ENCODE measurements around the gene IGFALS.

The IGFALS gene

DNA sequence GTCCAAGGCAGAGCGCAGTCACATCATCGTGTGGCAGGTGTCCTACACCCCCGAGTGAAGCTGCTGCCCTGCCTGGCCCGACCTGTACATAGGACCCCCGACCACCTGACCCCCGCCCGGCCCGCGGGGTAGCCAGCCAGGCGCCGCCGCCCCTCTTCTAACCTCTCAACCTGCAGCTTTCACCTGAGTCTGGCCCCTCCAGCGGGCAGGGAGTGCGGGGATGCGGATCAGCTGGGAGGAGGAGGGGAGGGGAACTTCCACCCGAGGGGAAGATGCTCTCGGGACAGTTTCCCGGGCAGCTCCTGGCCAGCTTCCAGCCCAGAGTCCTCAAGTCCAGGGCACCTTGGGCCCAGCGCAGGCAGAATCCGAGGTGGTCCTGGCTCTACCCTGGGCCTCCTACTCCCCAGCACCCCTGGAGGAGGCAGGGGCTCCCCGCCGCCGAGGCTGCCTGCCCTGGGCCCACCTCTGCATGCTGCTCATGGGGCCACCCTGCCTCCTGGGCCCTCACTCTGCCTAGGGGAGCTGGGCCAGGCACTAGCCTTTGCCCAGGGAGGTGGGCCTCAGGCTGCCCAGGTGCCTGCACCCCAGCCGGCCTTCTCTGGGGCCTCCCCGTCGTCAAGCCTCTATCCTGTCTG, 24.6 kb downstream of the IGFALS start:
- no peak for FAIRE-seq

DNA sequence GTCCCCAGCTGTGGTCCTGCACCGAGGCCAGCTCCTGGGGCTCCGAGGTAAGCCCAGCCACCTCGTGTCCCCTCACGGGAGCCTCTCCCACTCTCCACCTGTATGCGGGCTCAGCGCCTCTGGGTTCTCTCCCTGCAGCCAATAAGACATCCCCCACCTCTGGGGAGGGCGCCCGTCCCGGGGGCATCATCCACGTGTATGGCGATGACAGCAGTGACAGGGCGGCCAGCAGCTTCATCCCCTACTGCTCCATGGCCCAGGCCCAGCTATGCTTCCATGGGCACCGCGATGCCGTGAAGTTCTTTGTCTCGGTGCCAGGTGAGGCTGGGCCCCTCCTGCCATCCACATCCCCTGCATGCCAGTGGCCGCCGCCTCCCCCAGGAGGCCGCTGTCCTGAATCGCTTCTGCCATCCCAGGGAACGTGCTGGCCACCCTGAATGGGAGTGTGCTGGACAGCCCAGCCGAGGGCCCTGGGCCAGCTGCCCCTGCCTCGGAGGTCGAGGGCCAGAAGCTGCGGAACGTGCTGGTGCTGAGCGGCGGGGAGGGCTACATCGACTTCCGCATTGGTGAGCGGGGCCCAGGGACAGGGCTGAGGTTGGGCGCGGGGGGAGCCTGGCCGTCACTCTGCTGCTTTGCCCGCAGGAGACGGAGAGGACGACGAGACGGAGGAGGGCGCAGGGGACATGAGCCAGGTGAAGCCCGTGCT, 25.3 kb downstream of the IGFALS start:
- no peak for FAIRE-seq
- no peak for DNase-seq (ENCODE audit: insufficient read length, low spot score)

More for the DNA sequence above, 24.6 kb downstream of the IGFALS start:
- DNase-seq (ENCODE audit: insufficient read length, low spot score): no peak

DNA sequence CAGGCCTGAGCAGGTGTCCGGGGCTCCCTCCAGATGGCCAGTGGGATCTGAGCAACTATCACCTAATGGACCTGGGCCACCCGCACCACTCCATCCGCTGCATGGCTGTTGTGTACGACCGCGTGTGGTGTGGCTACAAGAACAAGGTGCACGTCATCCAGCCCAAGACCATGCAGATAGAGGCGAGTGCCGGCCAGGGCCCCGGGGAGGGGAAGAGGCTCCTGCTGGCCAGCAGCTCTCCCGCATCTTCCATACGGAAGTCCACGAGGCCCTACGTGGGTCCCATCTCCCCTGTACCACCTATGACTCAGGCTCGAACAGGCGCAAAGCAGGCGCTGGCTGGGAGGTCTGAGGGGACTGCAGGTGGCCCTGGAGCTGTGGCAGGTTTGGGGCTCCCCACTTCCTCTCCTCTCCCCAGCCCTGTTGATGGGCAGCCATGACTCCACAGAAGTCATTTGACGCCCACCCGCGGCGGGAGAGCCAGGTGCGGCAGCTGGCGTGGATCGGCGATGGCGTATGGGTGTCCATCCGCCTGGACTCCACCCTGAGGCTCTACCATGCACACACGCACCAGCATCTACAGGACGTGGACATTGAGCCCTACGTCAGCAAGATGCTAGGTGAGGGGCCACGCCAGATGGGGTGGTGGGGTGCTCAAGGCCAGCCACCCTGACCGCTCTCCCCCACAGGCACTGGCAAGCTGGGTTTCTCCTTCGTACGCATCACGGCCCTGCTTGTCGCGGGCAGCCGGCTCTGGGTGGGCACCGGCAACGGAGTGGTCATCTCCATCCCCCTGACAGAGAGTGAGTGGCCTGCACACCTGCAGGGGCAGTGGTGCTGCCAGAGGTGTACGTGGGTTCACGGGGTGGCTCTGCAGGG, 26.1 kb downstream of the IGFALS start:
- no peak for DNase-seq (ENCODE audit: insufficient read length, low spot score)

DNA sequence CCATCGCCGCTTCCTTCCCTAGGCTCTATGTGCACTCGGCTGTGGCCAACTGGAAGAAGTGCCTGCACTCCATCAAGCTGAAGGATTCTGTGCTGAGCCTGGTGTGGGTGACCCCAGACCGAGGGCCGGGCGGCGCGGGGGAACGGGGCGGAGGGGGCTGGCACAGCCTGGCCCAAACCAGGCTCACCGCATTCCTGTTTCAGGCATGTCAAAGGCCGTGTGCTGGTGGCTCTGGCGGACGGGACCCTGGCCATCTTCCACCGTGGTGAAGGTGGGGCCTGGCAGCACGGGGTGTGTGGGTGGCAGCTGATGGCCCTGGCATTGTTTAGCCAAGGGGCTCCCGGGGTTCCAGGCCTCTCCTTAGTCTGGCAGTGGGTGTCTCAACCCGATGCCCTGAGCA, 26.8 kb downstream of the IGFALS start:
- DNase-seq (ENCODE audit: insufficient read length, low spot score): no peak

More for the DNA sequence above, 26.1 kb downstream of the IGFALS start:
- no peak for FAIRE-seq

DNA sequence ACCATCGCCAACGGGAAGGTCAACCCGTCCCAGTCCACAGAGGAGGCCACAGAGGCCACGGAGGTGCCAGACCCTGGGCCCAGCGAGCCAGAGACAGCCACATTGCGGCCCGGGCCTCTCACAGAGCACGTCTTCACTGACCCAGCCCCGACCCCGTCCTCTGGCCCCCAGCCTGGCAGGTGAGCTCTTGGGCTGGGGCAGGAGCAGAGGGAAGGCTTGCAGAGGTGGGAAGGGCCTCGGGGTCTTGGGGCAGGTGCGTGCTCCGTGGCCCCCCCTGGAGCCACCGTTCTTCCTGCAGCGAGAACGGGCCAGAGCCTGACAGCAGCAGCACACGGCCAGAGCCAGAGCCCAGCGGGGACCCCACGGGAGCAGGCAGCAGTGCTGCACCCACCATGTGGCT, 27.3 kb downstream of the IGFALS start:
- FAIRE-seq: no peak

More for the DNA sequence above, 26.8 kb downstream of the IGFALS start:
- no peak for FAIRE-seq

DNA sequence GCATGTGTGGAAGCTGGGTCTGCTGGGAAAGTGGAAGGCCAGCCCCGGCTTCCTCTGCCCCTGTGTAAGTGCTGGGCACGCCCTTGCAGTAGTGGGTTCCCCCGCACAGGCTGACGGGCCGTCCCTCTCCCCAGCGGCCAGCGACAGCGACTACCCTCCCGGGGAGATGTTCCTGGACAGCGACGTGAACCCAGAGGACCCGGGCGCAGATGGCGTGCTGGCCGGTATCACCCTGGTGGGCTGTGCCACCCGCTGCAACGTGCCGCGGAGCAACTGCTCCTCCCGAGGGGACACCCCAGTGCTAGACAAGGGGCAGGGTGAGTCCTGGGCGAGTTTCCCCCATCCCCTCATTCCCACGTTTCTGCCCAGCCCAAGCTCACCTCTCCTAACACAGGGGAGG, 27.7 kb downstream of the IGFALS start:
- FAIRE-seq: no peak
- DNase-seq (ENCODE audit: insufficient read length, low spot score): no peak

More for the DNA sequence above, 27.3 kb downstream of the IGFALS start:
- no peak for DNase-seq (ENCODE audit: insufficient read length, low spot score)

DNA sequence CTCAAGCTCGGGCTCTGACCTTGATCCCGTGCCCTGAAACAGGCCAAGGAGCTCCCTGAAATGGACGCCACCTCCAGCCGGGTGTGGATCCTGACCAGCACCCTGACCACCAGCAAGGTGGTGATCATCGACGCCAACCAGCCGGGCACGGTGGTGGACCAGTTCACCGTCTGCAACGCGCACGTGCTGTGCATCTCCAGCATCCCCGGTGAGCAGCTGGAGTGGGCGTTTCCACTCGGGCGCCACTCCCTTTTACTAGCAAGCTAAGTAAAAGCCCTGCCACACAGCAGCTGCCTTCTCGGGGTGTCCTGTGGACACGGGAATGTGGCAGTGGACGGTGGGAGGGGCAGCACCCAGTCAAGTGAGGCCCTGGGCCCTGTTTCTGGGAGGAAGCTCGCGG, 28.5 kb downstream of the IGFALS start:
- FAIRE-seq (no peak), DNase-seq (ENCODE audit: insufficient read length, low spot score) (no peak)

DNA sequence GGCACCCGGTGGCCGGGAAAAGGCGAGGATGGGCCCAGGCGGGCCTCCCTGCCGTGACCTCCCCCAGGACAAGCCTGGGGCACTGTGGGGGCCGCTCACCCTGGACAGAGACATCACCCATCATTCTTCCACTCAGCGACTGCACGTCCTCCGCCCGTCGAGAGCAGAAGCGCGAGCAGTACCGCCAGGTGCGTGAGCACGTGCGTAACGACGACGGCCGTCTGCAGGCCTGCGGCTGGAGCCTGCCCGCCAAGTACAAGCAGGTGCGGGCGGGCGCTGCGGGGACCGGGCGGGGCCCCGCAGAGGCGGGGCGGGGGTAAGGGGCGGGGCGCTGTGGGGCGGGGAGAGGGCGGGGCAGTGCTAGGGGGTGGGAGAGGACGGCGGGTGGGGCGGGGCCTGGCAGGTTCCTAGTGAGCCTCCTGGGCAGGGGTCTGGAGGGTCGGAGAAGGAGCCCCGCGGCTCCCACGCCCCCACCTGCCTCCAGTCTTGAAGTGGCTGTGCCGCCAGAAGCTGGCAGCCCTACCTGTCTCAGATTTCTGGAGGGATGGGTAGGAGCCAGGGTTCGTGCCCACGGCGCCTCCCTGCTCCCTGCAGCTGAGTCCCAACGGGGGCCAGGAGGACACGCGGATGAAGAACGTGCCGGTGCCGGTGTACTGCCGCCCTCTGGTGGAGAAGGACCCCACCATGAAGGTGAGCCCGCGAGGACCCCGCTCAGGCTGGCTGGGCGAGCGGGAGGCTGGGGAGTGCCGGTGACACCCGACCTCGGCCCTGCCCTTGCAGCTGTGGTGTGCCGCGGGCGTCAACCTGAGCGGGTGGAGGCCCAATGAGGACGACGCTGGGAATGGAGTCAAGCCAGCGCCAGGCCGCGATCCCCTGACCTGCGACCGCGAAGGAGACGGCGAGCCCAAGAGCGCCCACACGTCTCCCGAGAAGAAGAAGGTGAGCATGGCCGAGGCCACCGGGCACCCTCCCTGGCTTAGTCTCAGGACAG, 29.7 kb downstream of the IGFALS start:
- FAIRE-seq: peak; percentile 40
- DNase-seq (ENCODE audit: insufficient read length, low spot score): peak; percentile 45

DNA sequence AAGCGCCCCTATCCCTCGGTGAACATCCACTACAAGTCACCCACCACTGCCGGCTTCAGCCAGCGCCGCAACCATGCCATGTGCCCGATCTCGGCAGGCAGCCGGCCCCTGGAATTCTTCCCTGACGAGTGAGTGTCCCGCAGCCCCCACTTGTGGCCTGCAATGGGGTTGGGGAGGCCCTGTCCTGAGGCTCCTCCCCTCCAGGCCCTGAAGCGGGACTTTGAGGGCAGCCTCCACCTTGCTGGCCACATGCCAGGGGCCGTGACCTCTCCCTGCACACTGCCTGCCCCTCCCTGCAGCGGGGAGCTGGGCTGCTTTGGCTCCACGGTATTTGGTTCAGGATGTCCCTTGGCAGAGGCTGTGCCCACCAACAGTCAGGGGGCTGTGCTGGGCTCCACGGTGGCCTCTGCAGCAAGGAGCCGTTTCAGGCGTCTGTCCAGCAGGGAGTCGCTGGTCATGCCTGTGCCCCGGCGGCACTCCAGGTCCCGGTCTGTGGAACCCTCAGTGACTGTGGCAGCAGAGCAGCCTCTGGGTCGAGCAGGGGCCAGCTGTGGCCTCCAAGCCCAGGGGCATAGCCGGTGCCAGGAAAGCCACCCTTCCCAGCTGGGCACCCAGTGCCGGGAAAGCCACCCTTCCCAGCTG, 30.5 kb downstream of the IGFALS start:
- DNase-seq (ENCODE audit: insufficient read length, low spot score) (no peak), FAIRE-seq (no peak)

DNA sequence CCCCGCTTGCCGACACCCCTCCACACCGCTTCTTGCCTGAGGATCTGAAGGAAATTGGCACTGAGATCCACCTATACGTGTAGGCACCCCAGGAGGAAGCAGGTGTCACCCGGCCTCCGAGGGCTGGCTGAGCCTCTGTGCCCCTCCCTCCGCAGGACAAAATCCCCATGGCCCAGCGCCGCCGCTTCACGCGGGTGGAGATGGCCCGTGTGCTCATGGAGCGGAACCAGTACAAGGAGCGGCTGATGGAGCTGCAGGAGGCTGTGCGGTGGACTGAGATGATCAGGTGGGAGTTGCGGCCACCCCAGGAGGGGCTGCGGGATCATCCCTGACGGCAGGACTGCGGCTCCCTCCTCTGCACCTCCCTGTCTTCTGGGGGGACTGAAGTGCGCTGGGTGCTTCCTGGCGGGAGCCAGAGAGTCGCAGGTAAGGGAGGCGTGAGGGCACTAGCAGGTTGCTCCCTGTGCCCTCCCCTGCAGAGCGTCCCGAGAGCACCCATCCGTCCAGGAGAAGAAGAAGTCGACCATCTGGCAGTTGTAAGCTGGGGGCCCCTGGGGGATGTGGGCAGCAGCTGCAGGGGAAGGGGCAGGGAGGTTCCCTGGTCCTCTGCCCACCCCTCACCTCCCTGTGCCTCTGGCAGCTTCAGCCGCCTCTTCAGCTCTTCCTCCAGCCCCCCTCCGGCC, 31.2 kb downstream of the IGFALS start:
- FAIRE-seq (peak; percentile 59), DNase-seq (ENCODE audit: insufficient read length, low spot score) (no peak)

DNA sequence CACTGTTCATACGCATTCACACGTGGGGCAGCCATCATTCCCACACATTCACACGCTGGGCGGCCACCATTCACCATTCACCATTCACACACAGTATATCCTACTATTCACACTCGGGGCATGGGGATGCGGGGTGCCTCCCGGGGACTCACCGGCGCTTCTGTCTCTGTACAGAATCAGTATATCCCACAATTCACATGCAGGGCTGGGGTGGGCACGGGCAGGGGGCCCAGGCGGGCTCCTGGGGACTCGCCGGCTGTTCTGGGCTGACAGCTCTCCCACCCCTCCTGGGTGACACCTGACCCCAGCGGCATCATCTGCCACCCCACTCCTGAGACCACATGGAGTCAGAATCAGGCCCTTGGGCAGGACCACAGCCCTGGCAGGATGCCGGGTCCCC, 31.8 kb downstream of the IGFALS start:
- no peak for FAIRE-seq
- DNase-seq (ENCODE audit: insufficient read length, low spot score): no peak

DNA sequence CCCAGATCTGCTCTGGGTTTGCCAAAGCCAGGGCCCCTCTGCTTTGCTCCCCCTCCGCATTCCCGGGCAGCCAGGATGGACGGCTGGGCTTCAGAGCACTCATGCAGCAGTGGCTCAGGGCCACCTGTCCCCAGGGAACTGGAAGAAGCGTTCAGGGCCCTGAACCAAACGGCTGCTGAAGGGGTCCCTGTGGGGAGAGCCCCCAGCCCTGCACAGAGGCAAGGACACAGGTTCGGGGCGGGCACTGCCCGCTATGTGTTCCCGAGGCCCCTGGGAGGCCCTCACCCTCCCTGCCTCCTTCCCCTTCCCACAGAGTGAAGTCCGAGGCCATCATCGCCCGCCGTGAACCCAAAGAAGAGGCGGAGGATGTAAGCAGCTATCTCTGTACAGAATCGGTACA, 32.6 kb downstream of the IGFALS start:
- DNase-seq (ENCODE audit: insufficient read length, low spot score) (no peak), FAIRE-seq (no peak)

DNA sequence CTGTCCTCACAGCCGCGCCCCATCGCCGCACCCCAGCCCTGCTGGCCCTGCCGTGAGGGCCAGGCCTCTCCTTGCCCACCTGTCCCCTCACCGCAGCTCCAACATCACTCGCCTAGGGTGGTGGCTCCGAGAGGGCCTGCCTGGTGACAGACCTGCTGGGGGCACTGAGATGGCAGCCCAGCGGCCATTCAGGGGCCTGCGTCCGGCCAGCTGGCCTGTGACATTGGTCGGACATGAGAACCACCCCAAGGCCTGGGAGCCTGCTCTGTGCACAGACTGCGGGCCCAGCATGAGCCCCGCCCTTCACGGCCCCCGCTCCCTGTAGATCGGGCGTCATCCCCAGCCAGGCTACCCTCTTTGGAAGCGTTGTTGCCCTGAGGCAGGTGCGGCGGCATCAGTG, 34.0 kb downstream of the IGFALS start:
- DNase-seq (ENCODE audit: insufficient read length, low spot score) (no peak), FAIRE-seq (no peak)

DNA sequence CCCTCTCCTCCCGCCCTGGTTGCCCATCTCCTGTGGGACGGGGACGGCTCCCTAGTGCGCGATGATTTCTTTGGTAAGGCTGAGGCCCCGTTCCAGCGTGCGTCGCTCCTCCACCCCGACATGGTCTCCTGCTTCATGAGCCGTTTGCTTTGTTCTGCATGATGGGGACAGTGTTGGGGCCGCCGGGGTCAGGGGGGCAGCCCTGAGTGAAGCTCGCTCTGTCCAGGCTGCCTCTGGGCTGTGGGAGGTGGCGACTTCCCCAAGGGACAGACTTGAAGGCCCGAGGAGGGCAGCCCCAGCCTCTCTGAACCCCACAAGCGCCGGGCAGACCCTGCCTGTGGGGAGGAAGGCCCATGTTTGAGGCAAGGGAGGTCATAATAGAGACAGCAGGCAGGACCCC, 34.6 kb downstream of the IGFALS start:
- DNase-seq (ENCODE audit: insufficient read length, low spot score) (no peak), FAIRE-seq (no peak)

DNA sequence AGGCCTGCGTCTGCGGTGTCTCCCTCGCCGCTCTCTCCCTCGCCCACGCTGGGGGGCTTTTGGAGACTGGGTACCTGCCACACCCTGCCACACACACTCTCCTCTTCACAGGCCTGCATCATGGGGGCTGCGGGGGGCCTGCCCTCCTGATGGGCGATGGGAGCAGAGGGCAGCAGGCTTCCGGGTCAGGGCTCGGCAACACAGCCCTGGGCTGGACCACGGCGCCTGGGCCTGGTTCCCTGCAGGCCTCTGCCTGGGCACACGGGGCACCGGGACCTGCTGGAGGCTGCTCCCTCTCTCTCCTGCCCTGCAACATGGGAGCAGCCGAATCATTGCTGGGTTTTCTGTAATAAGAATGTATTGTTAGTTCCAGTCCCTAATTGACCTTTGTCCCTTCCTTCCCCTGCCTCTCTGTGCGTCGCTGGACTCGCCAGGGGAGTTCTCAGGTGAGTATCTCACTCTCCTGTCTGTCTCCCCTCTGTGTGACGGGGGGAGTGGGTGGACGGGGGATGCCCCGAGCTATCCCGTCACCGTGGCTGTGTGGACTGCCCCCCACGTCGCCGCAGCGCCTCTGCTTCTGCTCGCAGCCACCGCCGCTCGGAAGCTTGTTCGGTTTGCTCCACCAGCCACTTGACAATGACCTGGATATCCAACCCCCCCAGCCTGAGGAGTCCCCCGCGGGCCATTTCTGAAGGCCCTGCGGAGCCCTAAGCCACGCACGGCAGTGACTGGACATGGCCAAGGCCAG, 35.6 kb downstream of the IGFALS start:
- DNase-seq (ENCODE audit: insufficient read length, low spot score) (no peak), FAIRE-seq (no peak)

DNA sequence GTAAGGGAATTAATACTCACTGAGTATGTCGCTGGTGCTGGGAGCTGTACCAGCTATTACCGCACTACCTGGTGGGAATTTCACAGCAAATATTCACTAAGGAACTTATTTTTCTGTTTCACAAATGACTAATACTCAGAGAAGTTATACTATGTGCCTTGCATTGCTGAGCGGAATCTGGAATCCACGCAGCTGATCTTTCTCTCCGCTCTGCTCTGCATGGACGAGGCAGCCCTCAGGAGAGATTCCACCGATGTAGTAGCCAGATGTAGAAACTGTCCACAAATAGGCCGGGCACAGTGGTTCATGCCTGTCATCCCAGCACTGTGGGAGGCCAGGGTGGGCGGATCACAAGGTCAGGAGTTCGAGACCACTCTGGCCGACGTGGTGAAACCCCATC, 39.3 kb downstream of the IGFALS start:
- DNase-seq (ENCODE audit: insufficient read length, low spot score): no peak
- FAIRE-seq: no peak

DNA sequence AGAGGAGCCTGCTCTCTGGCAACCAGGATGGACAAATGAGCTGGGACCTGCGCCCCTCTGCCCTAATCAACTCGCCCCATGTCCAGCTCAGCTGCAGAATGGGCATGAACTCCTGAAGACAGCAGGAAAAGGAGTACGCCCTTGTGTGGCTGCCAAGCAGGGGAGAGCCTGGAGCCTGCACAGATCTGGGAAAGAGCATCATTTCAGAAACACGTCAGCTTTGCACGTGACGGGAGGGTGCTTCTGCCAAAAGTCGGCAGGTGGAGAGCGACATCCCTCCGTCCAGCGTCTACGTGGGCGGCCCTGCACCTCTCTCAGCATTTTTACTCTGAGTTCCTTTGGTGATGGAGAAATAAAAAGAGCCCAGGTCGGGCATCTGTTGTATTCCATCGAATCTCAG, 40.7 kb downstream of the IGFALS start:
- FAIRE-seq: no peak
- DNase-seq (ENCODE audit: insufficient read length, low spot score): no peak

DNA sequence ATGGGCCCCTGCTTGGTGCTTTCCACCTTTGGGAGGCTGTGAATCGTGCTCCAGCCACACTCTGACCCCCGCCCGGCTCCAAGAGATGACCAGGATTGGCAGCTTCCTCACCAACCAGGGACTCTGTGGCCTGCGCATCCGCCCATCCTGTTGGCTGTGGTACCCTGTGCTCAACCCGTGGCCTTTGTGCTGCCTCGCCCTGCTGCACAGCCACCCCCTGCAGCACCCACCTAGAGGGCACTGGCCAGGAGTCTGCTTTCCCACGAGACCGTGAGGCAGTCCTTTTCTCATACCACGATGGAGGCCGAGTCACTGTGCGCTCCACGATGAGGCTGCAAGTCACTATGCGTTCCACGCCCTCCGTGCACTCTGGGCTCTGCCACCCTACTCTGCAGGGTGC, 41.6 kb downstream of the IGFALS start:
- DNase-seq (ENCODE audit: insufficient read length, low spot score) (no peak), FAIRE-seq (no peak)

Measured in HTR-8/SVneo (cell line).